DMS153 treated with DMSO at 0.1 percent for 48 hours (cell line): Measurements from ENCODE around the gene KIRREL3.

ENCODE experiments used
- DNase-seq: peaks from one replicate; lab custom pipeline; 2025; ENCODE audit not compliant: unreplicated experiment; lab: John Stamatoyannopoulos, UW

KIRREL3 gene

GRCh38 chr11:126746443-126746842 lies 254.1 kb downstream of the KIRREL3 start:
- no peak for DNase-seq

- no peak for DNase-seq
These were observed 255.9 kb downstream of the KIRREL3 start for GRCh38 chr11:126744699-126745098.

GRCh38 chr11:126743628-126744027 lies 256.9 kb downstream of the KIRREL3 start:
- DNase-seq: no peak

GRCh38 chr11:126742582-126742981 lies 258.0 kb downstream of the KIRREL3 start:
- DNase-seq: no peak

- DNase-seq: no peak
These were observed 259.7 kb downstream of the KIRREL3 start for GRCh38 chr11:126740846-126741245.

GRCh38 chr11:126739499-126740145 lies 260.9 kb downstream of the KIRREL3 start:
- DNase-seq: no peak

- no peak for DNase-seq
These were observed 262.1 kb downstream of the KIRREL3 start for GRCh38 chr11:126738295-126739031.

GRCh38 chr11:126736682-126737572 lies 263.6 kb downstream of the KIRREL3 start:
- no peak for DNase-seq

GRCh38 chr11:126734752-126735151 lies 265.8 kb downstream of the KIRREL3 start:
- no peak for DNase-seq

- no peak for DNase-seq
These were observed 266.9 kb downstream of the KIRREL3 start for GRCh38 chr11:126733685-126734084.

GRCh38 chr11:126732981-126733380 lies 267.6 kb downstream of the KIRREL3 start:
- DNase-seq: no peak

GRCh38 chr11:126731576-126732142 lies 268.9 kb downstream of the KIRREL3 start:
- DNase-seq: no peak

GRCh38 chr11:126727381-126727780 lies 273.2 kb downstream of the KIRREL3 start:
- no peak for DNase-seq

- DNase-seq: no peak
These were observed 275.0 kb downstream of the KIRREL3 start for GRCh38 chr11:126725521-126725920.

- DNase-seq: no peak
These were observed 275.5 kb downstream of the KIRREL3 start for GRCh38 chr11:126725043-126725442.

GRCh38 chr11:126723665-126724045 lies 276.9 kb downstream of the KIRREL3 start:
- DNase-seq: no peak

- no peak for DNase-seq
These were observed 277.5 kb downstream of the KIRREL3 start for GRCh38 chr11:126722956-126723664.

- no peak for DNase-seq
These were observed 278.4 kb downstream of the KIRREL3 start for GRCh38 chr11:126722006-126722736.

- DNase-seq: no peak
These were observed 279.9 kb downstream of the KIRREL3 start for GRCh38 chr11:126720539-126721235.
